DND-41 (cell line): Measurements from ENCODE around the gene NKTR.

Experiments
- CTCF ChIP-seq: IDR thresholded peaks from 2 replicates; pipeline ENCODE4 v1.5.1; 2012; ENCODE audit warnings: borderline replicate concordance, low read length, moderate library complexity, mild to moderate bottlenecking; ENCODE audit not compliant: poor library complexity, severe bottlenecking; ENCODE audit errors: extremely low read depth
- EZH2 ChIP-seq: IDR thresholded peaks from 3 replicates; pipeline ENCODE4 v1.6.1; 2012; ENCODE audit warnings: borderline replicate concordance, low read depth, mild to moderate bottlenecking, moderate library complexity, low read length, inconsistent platforms; ENCODE audit not compliant: severe bottlenecking

GRCh38 chr3:42556089-42556632 lies 44.3 kb upstream of the NKTR start:
- TF ChIP-seq EZH2 (no peak), CTCF (no peak)
